OCI-LY3 (cell line): Measurements from ENCODE around the gene STAT6.

ENCODE experiments used
- H2AFZ ChIP-seq: fragments of 200-600, 300-600 bp; shearing (Covaris generic); 2 replicates; pipeline ENCODE4 v1.6.0; 2014; ENCODE audit warnings: antibody characterized with exemption, low read depth, low read length
- H3K27ac ChIP-seq: fragments of 200-600, 300-600 bp; sonication (generic); 2 replicates; pipeline ENCODE4 v1.5.1; 2014; ENCODE audit warnings: mild to moderate bottlenecking, low read length, moderate library complexity, mixed read lengths
- H3K27me3 ChIP-seq: fragments of 200-600, 300-600 bp; sonication (generic); 2 replicates; pipeline ENCODE4 v1.6.1; 2014; ENCODE audit warnings: low read depth, low read length, mixed read lengths
- H3K36me3 ChIP-seq: fragments of 200-600, 300-600 bp; sonication (generic); replicated peaks from 2 replicates; pipeline ENCODE3; 2014; ENCODE audit warnings: low read depth, low read length, mixed read lengths
- H3K4me1 ChIP-seq: fragments of 300-600, 200-600 bp; sonication (generic); 2 replicates; pipeline ENCODE4 v1.6.1; 2014; ENCODE audit warnings: low read length, mixed read lengths
- H3K4me2 ChIP-seq: fragments of 200-600, 300-600 bp; sonication (generic); 2 replicates; pipeline ENCODE4 v1.6.1; 2014; ENCODE audit warnings: low read length, mixed read lengths
- H3K4me3 ChIP-seq: fragments of 300-600, 200-600 bp; sonication (generic); 2 replicates; pipeline ENCODE4 v1.5.1; 2014; ENCODE audit warnings: antibody characterized with exemption, mild to moderate bottlenecking, low read length, moderate library complexity
- H3K79me2 ChIP-seq: fragments of 300-600, 200-600 bp; shearing (Covaris generic); 2 replicates; pipeline ENCODE4 v1.6.1; 2014; ENCODE audit warnings: mild to moderate bottlenecking, low read length, mixed read lengths
- H3K9ac ChIP-seq: fragments of 300-600, 200-600 bp; shearing (Covaris generic); 2 replicates; pipeline ENCODE4 v1.6.0; 2014; ENCODE audit warnings: mild to moderate bottlenecking, low read length, moderate library complexity
- H3K9me3 ChIP-seq: fragments of 200-600, 300-600 bp; shearing (Covaris generic); 2 replicates; pipeline ENCODE4 v1.6.1; 2014; ENCODE audit warnings: low read length, mixed read lengths; ENCODE audit not compliant: insufficient read depth
- H4K20me1 ChIP-seq: fragments of 200-600, 300-600 bp; sonication (generic); 2 replicates; pipeline ENCODE4 v1.6.1; 2016; ENCODE audit warnings: low read length, mixed read lengths; ENCODE audit not compliant: insufficient read depth
- EZH2phosphoT487 ChIP-seq: fragments of 200-600 bp; shearing (Covaris generic); IDR thresholded peaks from 2 replicates; pipeline ENCODE4 v1.6.1; 2018; ENCODE audit warnings: antibody characterized with exemption, mixed run types, low read depth
- TF ChIP-seq, protein P1 (sequence below): fragments of 200-600, 300-600 bp; sonication (generic); IDR thresholded peaks from 2 replicates; pipeline ENCODE4 v1.5.1; 2014; ENCODE audit warnings: antibody characterized with exemption, low read length, low read depth

Gene STAT6

DNA sequence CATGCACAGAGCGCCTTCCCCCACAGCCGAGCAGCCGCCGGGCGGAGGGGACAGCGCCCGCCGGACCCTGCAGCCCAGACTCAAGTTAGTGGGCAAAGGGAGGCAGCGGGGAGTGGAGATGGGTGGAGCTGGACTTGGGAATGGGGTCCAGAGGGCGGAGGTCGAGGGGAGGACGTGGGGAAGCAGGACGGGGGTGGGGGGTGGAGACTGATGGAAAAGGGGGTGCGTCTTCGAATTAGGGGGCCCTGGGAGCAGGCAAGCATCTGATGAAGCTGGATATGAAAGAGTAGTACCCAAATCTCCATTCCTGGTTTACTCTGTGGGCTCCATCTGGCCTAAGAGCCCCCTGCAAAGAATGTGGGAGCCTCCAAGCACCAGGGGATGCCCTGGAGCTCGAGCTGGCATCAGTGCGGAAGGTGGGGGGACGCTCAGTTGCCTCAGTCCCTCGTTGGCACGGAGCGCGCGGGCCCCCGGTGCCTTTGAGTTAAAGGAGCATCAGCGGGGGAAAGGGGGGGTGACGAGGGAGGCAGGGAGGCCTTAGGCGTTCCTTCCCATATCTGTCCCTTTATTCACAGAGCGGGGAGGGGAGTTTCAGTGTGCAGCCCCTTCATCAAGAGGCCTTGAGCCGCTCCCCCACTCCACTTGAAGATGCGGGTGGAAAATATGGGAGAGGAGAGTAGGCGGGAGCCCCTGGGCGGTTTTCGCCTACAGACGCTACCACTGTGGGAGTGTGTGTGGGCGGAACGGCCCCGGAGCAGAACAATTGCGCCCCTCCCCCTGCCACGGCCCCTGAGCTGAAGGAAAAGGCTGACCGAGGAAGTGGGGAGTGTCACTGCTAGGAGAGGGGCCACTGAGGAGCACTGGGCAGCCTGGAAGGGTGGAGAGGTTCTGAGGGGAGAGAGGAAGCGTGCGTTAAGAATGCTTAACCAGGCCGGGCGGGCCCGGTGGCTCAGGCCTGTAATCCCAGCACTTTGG is 21.6 kb downstream of the STAT6 start:
- Histone ChIP-seq H3K27me3 (no peaks in the 10 kb centered on the region), H3K9ac (peak overlapping the region; percentile 58), H3K4me2 (peak overlapping the region; percentile 98), H3K9me3 (no peaks in the 10 kb centered on the region), H3K36me3 (no peaks in the 10 kb centered on the region), H3K27ac (no peak overlapping the region), H4K20me1 (0 out of 2 replicates have a peak, but pooled peaks cover under 1% of the 10 kb centered on the region), H3K4me3 (peak overlapping the region; percentile 76), H3K4me1 (peaks cover 30% of the 10 kb centered on the region), H3K79me2 (no peaks in the 10 kb centered on the region), H2AFZ (peak overlapping the region; percentile 26; the same call in 1 of the 2 replicates)
- TF ChIP-seq, protein P1, sequence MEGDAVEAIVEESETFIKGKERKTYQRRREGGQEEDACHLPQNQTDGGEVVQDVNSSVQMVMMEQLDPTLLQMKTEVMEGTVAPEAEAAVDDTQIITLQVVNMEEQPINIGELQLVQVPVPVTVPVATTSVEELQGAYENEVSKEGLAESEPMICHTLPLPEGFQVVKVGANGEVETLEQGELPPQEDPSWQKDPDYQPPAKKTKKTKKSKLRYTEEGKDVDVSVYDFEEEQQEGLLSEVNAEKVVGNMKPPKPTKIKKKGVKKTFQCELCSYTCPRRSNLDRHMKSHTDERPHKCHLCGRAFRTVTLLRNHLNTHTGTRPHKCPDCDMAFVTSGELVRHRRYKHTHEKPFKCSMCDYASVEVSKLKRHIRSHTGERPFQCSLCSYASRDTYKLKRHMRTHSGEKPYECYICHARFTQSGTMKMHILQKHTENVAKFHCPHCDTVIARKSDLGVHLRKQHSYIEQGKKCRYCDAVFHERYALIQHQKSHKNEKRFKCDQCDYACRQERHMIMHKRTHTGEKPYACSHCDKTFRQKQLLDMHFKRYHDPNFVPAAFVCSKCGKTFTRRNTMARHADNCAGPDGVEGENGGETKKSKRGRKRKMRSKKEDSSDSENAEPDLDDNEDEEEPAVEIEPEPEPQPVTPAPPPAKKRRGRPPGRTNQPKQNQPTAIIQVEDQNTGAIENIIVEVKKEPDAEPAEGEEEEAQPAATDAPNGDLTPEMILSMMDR: no peak
- no peak for TF ChIP-seq EZH2phosphoT487

- Histone ChIP-seq H3K4me2 (peak within 1 kb of the TSS; percentile 98), H3K4me3 (peak within 1 kb of the TSS; percentile 95), H3K27ac (peak within 1 kb of the TSS; percentile 70), H3K27me3 (no peaks in the 10 kb centered on the region), H3K9ac (peak within 1 kb of the TSS; percentile 96), H3K79me2 (no peaks in the 10 kb centered on the region), H3K4me1 (peaks cover 20% of the 10 kb centered on the region), H4K20me1 (no peaks in the 10 kb centered on the region), H2AFZ (peak within 1 kb of the TSS; percentile 62), H3K36me3 (no peaks in the 10 kb centered on the region), H3K9me3 (no peaks in the 10 kb centered on the region)
- no peak for TF ChIP-seq EZH2phosphoT487
- TF ChIP-seq, protein P1: no peak
Measured at GRCh38 chr12:57088354-57089270, 22.6 kb downstream of the STAT6 start, which contains the start of gene NAB2. NAB2 (plus strand) TSS chr12:57089114; CDS start chr12:57089272, 158 bp downstream.

DNA sequence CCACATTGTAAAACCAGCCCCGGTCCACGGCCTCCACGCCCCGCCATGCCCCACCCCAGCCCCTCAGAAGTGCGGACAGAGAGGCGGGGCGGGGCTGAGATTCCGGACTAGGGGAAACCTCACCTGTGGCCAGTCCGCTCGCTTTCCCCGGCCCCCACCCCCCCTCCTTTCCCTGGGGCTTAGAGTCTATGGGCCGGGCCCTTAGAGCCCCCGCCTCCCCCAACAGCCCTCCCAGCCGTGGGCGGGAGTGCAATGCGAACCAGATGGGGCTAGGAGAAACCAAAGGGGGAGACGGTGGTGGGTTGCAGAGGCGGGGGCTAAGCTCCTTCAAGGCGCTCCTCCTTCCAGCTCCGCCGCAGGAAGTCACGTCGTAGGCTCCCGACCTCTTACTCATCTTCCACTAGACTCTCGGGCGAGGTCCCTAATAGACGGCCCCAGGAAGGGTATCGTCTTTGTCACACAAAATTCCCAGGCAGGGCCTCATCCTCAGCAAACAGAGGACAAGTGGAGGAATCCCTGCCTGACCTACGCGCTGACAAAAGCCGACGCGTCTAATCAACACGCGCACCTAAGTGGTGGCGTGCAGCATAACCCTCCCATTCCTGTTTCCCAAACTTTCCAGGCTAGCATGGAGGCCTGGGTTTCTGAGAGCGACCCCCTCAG is 23.3 kb downstream of the STAT6 start:
- Histone ChIP-seq H3K4me2 (peak overlapping the region; percentile 90), H4K20me1 (no peaks in the 10 kb centered on the region), H3K9me3 (no peaks in the 10 kb centered on the region), H3K27me3 (no peaks in the 10 kb centered on the region), H3K36me3 (no peaks in the 10 kb centered on the region), H2AFZ (peak overlapping the region; percentile 62), H3K4me3 (peak overlapping the region; percentile 95), H3K27ac (peak overlapping the region; percentile 70), H3K79me2 (no peaks in the 10 kb centered on the region), H3K9ac (peak overlapping the region; percentile 96), H3K4me1 (peaks cover 17% of the 10 kb centered on the region)
- no peak for TF ChIP-seq EZH2phosphoT487
- TF ChIP-seq, protein P1: no peak
